ENCODE data around the gene SLC4A2.

SLC4A2 gene

GRCh38 chr7:151047976-151048815 lies 11.2 kb upstream of the SLC4A2 start, which contains the start of gene ASIC3:
TSS of gene ASIC3 (plus strand) at chr7:151048531. CDS start at chr7:151048886, 355 bp downstream.
- CTCF ChIA-PET: interaction anchor here (1.9 kb wide), 1 partner anchor 30 kb away, joined by 5 read pairs; no protein-coding TSS in a partner anchor
- H3K4me3 ChIP-seq (ENCODE audit: low read depth, low read length): no peak within 1 kb of the TSS
- DNase-seq (ENCODE audit: low read depth, low spot score): no peak
- POLR2A ChIA-PET: interaction anchor here (0.6 kb wide), 1 partner anchor 17 kb away, joined by 3 read pairs; no protein-coding TSS in a partner anchor
- TF ChIP-seq, protein P1, sequence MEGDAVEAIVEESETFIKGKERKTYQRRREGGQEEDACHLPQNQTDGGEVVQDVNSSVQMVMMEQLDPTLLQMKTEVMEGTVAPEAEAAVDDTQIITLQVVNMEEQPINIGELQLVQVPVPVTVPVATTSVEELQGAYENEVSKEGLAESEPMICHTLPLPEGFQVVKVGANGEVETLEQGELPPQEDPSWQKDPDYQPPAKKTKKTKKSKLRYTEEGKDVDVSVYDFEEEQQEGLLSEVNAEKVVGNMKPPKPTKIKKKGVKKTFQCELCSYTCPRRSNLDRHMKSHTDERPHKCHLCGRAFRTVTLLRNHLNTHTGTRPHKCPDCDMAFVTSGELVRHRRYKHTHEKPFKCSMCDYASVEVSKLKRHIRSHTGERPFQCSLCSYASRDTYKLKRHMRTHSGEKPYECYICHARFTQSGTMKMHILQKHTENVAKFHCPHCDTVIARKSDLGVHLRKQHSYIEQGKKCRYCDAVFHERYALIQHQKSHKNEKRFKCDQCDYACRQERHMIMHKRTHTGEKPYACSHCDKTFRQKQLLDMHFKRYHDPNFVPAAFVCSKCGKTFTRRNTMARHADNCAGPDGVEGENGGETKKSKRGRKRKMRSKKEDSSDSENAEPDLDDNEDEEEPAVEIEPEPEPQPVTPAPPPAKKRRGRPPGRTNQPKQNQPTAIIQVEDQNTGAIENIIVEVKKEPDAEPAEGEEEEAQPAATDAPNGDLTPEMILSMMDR (IDR thresholded peaks at IDR 0.05; ENCODE audit: insufficient read depth, low read length, missing control alignments): no peak

DNA sequence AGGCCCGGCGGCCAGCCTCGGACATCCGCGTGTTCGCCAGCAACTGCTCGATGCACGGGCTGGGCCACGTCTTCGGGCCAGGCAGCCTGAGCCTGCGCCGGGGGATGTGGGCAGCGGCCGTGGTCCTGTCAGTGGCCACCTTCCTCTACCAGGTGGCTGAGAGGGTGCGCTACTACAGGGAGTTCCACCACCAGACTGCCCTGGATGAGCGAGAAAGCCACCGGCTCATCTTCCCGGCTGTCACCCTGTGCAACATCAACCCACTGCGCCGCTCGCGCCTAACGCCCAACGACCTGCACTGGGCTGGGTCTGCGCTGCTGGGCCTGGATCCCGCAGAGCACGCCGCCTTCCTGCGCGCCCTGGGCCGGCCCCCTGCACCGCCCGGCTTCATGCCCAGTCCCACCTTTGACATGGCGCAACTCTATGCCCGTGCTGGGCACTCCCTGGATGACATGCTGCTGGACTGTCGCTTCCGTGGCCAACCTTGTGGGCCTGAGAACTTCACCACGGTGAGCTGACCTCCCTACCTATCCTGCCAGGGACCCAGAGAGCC lies 10.4 kb upstream of the SLC4A2 start:
- CTCF ChIA-PET: interaction anchor here (1.9 kb wide), 1 partner anchor 31 kb away, joined by 5 read pairs; no protein-coding TSS in a partner anchor
- DNase-seq (ENCODE audit: low read depth, low spot score): no peak
- POLR2A ChIA-PET: no interaction called here
- no peak overlapping the region for H3K4me3 ChIP-seq (ENCODE audit: low read depth, low read length)
- TF ChIP-seq, protein P1 (IDR thresholded peaks at IDR 0.05; ENCODE audit: insufficient read depth, low read length, missing control alignments): no peak

- TF ChIP-seq, protein P1 (IDR thresholded peaks at IDR 0.05; ENCODE audit: insufficient read depth, low read length, missing control alignments): no peak
- POLR2A ChIA-PET: interaction anchor here (0.5 to 2.1 kb wide), 3 partner anchors 12 to 43 kb away, joined by 3 to 7 read pairs (median 3); partner anchors contain the start of gene FASTK
- no peak for DNase-seq (ENCODE audit: low read depth, low spot score)
- no peak overlapping the region for H3K4me3 ChIP-seq (ENCODE audit: low read depth, low read length)
- CTCF ChIA-PET: interaction anchor here (0.6 to 2.0 kb wide), 5 partner anchors 12 to 60 kb away, joined by 3 to 5 read pairs (median 3); no protein-coding TSS in a partner anchor
Observed at GRCh38 chr7:151051108-151051507, 8.3 kb upstream of the SLC4A2 start.

- TF ChIP-seq, protein P1 (IDR thresholded peaks at IDR 0.05; ENCODE audit: insufficient read depth, low read length, missing control alignments): no peak
- DNase-seq (ENCODE audit: low read depth, low spot score): no peak
- H3K4me3 ChIP-seq (ENCODE audit: low read depth, low read length): no peak overlapping the region
- ChIA-PET CTCF (interaction anchor here (1.9 kb wide), 1 partner anchor 58 kb away, joined by 8 read pairs; no protein-coding TSS in a partner anchor), POLR2A (no interaction called here)
Observed at GRCh38 chr7:151053096-151053495, 6.3 kb upstream of the SLC4A2 start.

DNA sequence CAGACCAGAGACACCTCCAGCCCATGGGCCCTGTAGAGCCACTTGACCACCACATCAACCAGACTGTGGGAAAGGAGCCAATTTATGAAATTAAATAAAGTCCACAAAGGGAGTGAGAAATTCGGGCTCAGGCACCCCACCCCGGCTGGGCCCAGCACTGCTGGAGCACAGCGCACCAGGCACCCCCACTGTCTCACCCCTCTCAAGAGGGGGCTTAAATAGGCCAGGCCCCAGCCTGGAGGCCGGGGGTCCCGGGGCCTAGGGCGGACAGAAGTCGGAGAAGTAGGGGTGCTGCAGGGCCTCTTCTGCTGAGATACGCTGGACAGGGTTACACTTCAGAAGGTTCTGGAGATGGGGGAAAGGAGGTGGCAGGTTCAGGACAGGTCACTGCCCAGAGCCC lies 5.6 kb upstream of the SLC4A2 start:
- CTCF ChIA-PET: no interaction called here
- TF ChIP-seq, protein P1 (IDR thresholded peaks at IDR 0.05; ENCODE audit: insufficient read depth, low read length, missing control alignments): no peak
- no peak overlapping the region for H3K4me3 ChIP-seq (ENCODE audit: low read depth, low read length)
- POLR2A ChIA-PET: no interaction called here
- no peak for DNase-seq (ENCODE audit: low read depth, low spot score)

DNA sequence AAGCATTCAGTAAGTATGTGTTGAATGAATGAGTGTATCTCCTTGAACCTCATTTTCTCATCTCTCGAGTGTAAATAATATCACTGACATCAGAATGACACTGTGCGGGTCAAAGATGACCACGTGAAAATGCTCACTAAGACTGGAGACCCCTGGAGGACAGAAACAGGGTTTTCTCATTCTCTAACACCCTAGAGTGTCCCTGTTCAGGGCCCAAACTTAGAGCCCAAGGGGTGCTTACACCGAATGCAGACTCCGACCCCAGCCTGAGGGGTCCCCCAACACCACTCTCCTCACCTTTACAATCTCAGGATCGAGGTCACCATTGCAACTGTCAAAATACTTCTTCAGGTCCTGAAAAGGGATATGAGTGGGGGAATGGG lies 3.1 kb upstream of the SLC4A2 start:
- no peak overlapping the region for H3K4me3 ChIP-seq (ENCODE audit: low read depth, low read length)
- CTCF ChIA-PET: no interaction called here
- POLR2A ChIA-PET: no interaction called here
- TF ChIP-seq, protein P1 (IDR thresholded peaks at IDR 0.05; ENCODE audit: insufficient read depth, low read length, missing control alignments): no peak
- no peak for DNase-seq (ENCODE audit: low read depth, low spot score)
